Measurements from ENCODE around the gene OR52J3. TPM values are rescaled to one million over a fixed set of nuclear protein-coding genes. Genes with fewer than 3 reads are reported as not detected.

The OR52J3 gene
- total and polyA plus RNA-seq, 8 donors: not detected

GRCh38 chr11:5059391-5059790, 13.1 kb downstream of the OR52J3 start, which contains the start of gene OR52E2:
Gene OR52E2 (minus strand): TSS chr11:5059627. CDS start chr11:5059627, 0 bp downstream.
- no peaks in the 10 kb centered on the region for H3K4me1 ChIP-seq
- no peak within 1 kb of the TSS for H3K4me3 ChIP-seq
- TF ChIP-seq POLR2A (IDR thresholded peaks at IDR 0.05) (no peak), EP300 (IDR thresholded peaks at IDR 0.05) (no peak), POLR2AphosphoS5 (IDR thresholded peaks at IDR 0.05) (no peak), CTCF (IDR thresholded peaks at IDR 0.05) (no peak)
- 64 to 94% (median 89%) methylated on average over 3 of the region's 3 CpGs for WGBS, 5 donors
- H3K27ac ChIP-seq: no peak within 1 kb of the TSS
- H3K36me3 ChIP-seq: no peaks in the 10 kb centered on the region
- no peaks in the 10 kb centered on the region for H3K9me3 ChIP-seq
- intact Hi-C loops (cut with DNase I; ENCODE audit: low total_unique reads): no loop called here
- no peak for DNase-seq
- H3K27me3 ChIP-seq: no peaks in the 10 kb centered on the region

- intact Hi-C loops (cut with DNase I; ENCODE audit: low total_unique reads): no loop called here
- no peak for DNase-seq
- no peaks in the 10 kb centered on the region for H3K4me1 ChIP-seq
- H3K4me3 ChIP-seq: no peak overlapping the region
- TF ChIP-seq EP300 (IDR thresholded peaks at IDR 0.05) (no peak), POLR2A (IDR thresholded peaks at IDR 0.05) (no peak), POLR2AphosphoS5 (IDR thresholded peaks at IDR 0.05) (no peak), CTCF (IDR thresholded peaks at IDR 0.05) (no peak)
- WGBS, 5 donors: 14 to 27% (median 16%) methylated on average over 1 of the region's 1 CpG
- H3K27me3 ChIP-seq: no peaks in the 10 kb centered on the region
- H3K27ac ChIP-seq: no peak overlapping the region
- H3K9me3 ChIP-seq: no peaks in the 10 kb centered on the region
- no peaks in the 10 kb centered on the region for H3K36me3 ChIP-seq
Observed at GRCh38 chr11:5065027-5065426, 18.7 kb downstream of the OR52J3 start.

- Histone ChIP-seq H3K4me1 (no peaks in the 10 kb centered on the region), H3K4me3 (no peak within 1 kb of the TSS), H3K27ac (no peak within 1 kb of the TSS), H3K27me3 (no peaks in the 10 kb centered on the region), H3K36me3 (no peaks in the 10 kb centered on the region), H3K9me3 (no peaks in the 10 kb centered on the region)
- WGBS, 5 donors: 48 to 65% (median 60%) methylated on average over 3 of the region's 3 CpGs
- no peak for DNase-seq
- intact Hi-C loops (cut with DNase I; ENCODE audit: low total_unique reads): no loop called here
- TF ChIP-seq CTCF (IDR thresholded peaks at IDR 0.05): no peak
- no peak for TF ChIP-seq POLR2A (IDR thresholded peaks at IDR 0.05)
- TF ChIP-seq POLR2AphosphoS5 (IDR thresholded peaks at IDR 0.05): no peak
- TF ChIP-seq EP300 (IDR thresholded peaks at IDR 0.05): no peak
Observed at GRCh38 chr11:5069272-5069671, 22.9 kb downstream of the OR52J3 start, which contains the start of gene OR52E1. Gene OR52E1 (plus strand): TSS chr11:5069572.

GRCh38 chr11:5071799-5072198, 25.5 kb downstream of the OR52J3 start:
- no peak overlapping the region for H3K27ac ChIP-seq
- 53 to 63% (median 59%) methylated on average over 3 of the region's 3 CpGs for whole genome bisulfite sequencing, 5 donors
- no peak overlapping the region for H3K4me3 ChIP-seq
- no peaks in the 10 kb centered on the region for H3K36me3 ChIP-seq
- H3K9me3 ChIP-seq: no peaks in the 10 kb centered on the region
- H3K27me3 ChIP-seq: no peaks in the 10 kb centered on the region
- no peak for DNase-seq
- intact Hi-C loops (cut with DNase I; ENCODE audit: low total_unique reads): no loop called here
- no peaks in the 10 kb centered on the region for H3K4me1 ChIP-seq
- no peak for TF ChIP-seq POLR2AphosphoS5 (IDR thresholded peaks at IDR 0.05)
- no peak for TF ChIP-seq EP300 (IDR thresholded peaks at IDR 0.05)
- no peak for TF ChIP-seq POLR2A (IDR thresholded peaks at IDR 0.05)
- no peak for TF ChIP-seq CTCF (IDR thresholded peaks at IDR 0.05)
